ENCODE measurements around the gene ATP11B.
"Not testable (repeated sequence)": the region's sequence is repeated elsewhere in the genome, so short reads cannot be mapped to it uniquely, and the experiment has no call there.

The ATP11B gene

GRCh38 chr3:182786564-182787196 is 6.6 kb upstream of the ATP11B start:
- DNase-seq (ENCODE audit: insufficient read length, low spot score) (no peak), FAIRE-seq (no peak)
- no peak for TF ChIP-seq POLR2A (IDR thresholded peaks at IDR 0.05; ENCODE audit: low read depth, low read length)

- no peak for TF ChIP-seq POLR2A (IDR thresholded peaks at IDR 0.05; ENCODE audit: low read depth, low read length)
- DNase-seq (ENCODE audit: insufficient read length, low spot score), result no peak
- FAIRE-seq, result no peak
These were observed 5.8 kb upstream of the ATP11B start for GRCh38 chr3:182787302-182788036.

GRCh38 chr3:182789371-182789770 is 3.9 kb upstream of the ATP11B start:
- DNase-seq (ENCODE audit: insufficient read length, low spot score) (no peak), FAIRE-seq (peak; percentile 69)
- no peak for TF ChIP-seq POLR2A (IDR thresholded peaks at IDR 0.05; ENCODE audit: low read depth, low read length)

GRCh38 chr3:182790612-182791011 is 2.7 kb upstream of the ATP11B start:
- no peak for TF ChIP-seq POLR2A (IDR thresholded peaks at IDR 0.05; ENCODE audit: low read depth, low read length)
- DNase-seq (ENCODE audit: insufficient read length, low spot score) (no peak), FAIRE-seq (no peak)

- FAIRE-seq (peak; percentile 97), DNase-seq (ENCODE audit: insufficient read length, low spot score) (peak; percentile 47)
- TF ChIP-seq POLR2A (IDR thresholded peaks at IDR 0.05; ENCODE audit: low read depth, low read length), result 0 out of 2 replicates have a peak, but pooled peaks have one; percentile 18
These were observed 555 bp downstream of the ATP11B start for GRCh38 chr3:182793663-182794454.

- TF ChIP-seq POLR2A (IDR thresholded peaks at IDR 0.05; ENCODE audit: low read depth, low read length), result no peak
- DNase-seq (ENCODE audit: insufficient read length, low spot score) (no peak), FAIRE-seq (no peak)
These were observed 1.4 kb downstream of the ATP11B start for GRCh38 chr3:182794455-182795388.

- peak; percentile 12 for DNase-seq (ENCODE audit: insufficient read length, low spot score)
- peak; percentile 98 for FAIRE-seq
- no peak for TF ChIP-seq POLR2A (IDR thresholded peaks at IDR 0.05; ENCODE audit: low read depth, low read length)
These were observed 2.1 kb downstream of the ATP11B start for GRCh38 chr3:182795389-182795782.

- TF ChIP-seq POLR2A (IDR thresholded peaks at IDR 0.05; ENCODE audit: low read depth, low read length), result no peak
- FAIRE-seq (no peak), DNase-seq (ENCODE audit: insufficient read length, low spot score) (no peak)
These were observed 3.0 kb downstream of the ATP11B start for GRCh38 chr3:182796310-182796709.

- FAIRE-seq (no peak), DNase-seq (ENCODE audit: insufficient read length, low spot score) (no peak)
- TF ChIP-seq POLR2A (IDR thresholded peaks at IDR 0.05; ENCODE audit: low read depth, low read length), result no peak
These were observed 4.6 kb downstream of the ATP11B start for GRCh38 chr3:182797876-182798275.

- DNase-seq (ENCODE audit: insufficient read length, low spot score); FAIRE-seq: not testable (repeated sequence)
These were observed 5.8 kb downstream of the ATP11B start for GRCh38 chr3:182799143-182799542.

- peak; percentile 20 for FAIRE-seq
- DNase-seq (ENCODE audit: insufficient read length, low spot score), result no peak
- TF ChIP-seq POLR2A (IDR thresholded peaks at IDR 0.05; ENCODE audit: low read depth, low read length), result no peak
These were observed 7.2 kb downstream of the ATP11B start for GRCh38 chr3:182800508-182800907.

- no peak for DNase-seq (ENCODE audit: insufficient read length, low spot score)
- no peak for TF ChIP-seq POLR2A (IDR thresholded peaks at IDR 0.05; ENCODE audit: low read depth, low read length)
- FAIRE-seq, result peak; percentile 62
These were observed 9.4 kb downstream of the ATP11B start for GRCh38 chr3:182802413-182803390.
